BJ (cell line): ENCODE results near the gene GRIA2. TPM values are rescaled to one million over a fixed set of nuclear protein-coding genes. Genes with fewer than 3 reads are reported as not detected.

Source experiments
- CTCF ChIA-PET: fragments of 350-600 bp; formaldehyde crosslinking; extraction: SDS; loops from one replicate; lab custom pipeline; 2021; ENCODE audit warnings: antibody characterized with exemption, inconsistent platforms; lab: Yijun Ruan, JAX
- POLR2A ChIA-PET: fragments of 300-600 bp; sonication (Branson Sonifier 250); formaldehyde crosslinking; extraction: SDS; loops from one replicate; lab custom pipeline; 2021; ENCODE audit warnings: antibody characterized with exemption; lab: Charles Lee
- DNase-seq: peaks from one replicate; pipeline ENCODE4 v3.0.0-alpha.2; 2011; ENCODE audit warnings: low read depth
- H3K27me3 ChIP-seq: 2 replicates; pipeline ENCODE4 v1.6.0; 2011; ENCODE audit warnings: low read length; ENCODE audit not compliant: control insufficient read depth, insufficient read depth
- H3K36me3 ChIP-seq: 2 replicates; pipeline ENCODE4 v1.5.1; 2011; ENCODE audit warnings: low read length; ENCODE audit not compliant: control insufficient read depth, insufficient read depth
- H3K4me3 ChIP-seq: 2 replicates; pipeline ENCODE4 v1.5.1; 2011; ENCODE audit warnings: low read depth, mild to moderate bottlenecking, control low read depth, low read length
- polyA plus RNA-seq: library from polyadenylated mRNA; depleted of rRNA; stranded (reverse); fragments of >200 nt; gene quantifications from 2 replicates; pipeline ENCODE4 v1.2.3, GENCODE V29; 2011
- TF ChIP-seq, protein P1 (sequence below): IDR thresholded peaks from 2 replicates; pipeline ENCODE4 v1.5.1; 2011; ENCODE audit warnings: low read depth, mild to moderate bottlenecking, control low read depth, inconsistent platforms, low read length, moderate library complexity; ENCODE audit not compliant: insufficient read depth

GRIA2 gene
- polyA plus RNA-seq, 1 experiment = not detected

DNA sequence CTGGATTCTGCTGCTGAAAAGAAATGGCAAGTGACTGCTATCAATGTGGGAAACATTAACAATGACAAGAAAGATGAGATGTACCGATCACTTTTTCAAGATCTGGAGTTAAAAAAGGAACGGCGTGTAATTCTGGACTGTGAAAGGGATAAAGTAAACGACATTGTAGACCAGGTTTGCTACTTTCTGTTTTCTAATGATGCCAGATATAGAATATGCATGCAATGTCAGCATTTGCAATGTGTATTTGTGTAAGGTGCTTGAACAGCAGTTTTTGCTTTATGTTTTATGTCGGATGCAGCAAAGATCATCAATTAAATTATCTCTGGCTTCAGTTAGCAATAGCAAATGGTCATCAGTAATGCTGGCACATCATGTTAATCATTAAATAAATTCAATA lies 92.2 kb downstream of the GRIA2 start:
- Histone ChIP-seq H3K4me3 (no peak overlapping the region), H3K36me3 (no peaks in the 10 kb centered on the region), H3K27me3 (no peaks in the 10 kb centered on the region)
- DNase-seq = no peak
- ChIA-PET CTCF (no interaction called here), POLR2A (no interaction called here)
- TF ChIP-seq, protein P1, sequence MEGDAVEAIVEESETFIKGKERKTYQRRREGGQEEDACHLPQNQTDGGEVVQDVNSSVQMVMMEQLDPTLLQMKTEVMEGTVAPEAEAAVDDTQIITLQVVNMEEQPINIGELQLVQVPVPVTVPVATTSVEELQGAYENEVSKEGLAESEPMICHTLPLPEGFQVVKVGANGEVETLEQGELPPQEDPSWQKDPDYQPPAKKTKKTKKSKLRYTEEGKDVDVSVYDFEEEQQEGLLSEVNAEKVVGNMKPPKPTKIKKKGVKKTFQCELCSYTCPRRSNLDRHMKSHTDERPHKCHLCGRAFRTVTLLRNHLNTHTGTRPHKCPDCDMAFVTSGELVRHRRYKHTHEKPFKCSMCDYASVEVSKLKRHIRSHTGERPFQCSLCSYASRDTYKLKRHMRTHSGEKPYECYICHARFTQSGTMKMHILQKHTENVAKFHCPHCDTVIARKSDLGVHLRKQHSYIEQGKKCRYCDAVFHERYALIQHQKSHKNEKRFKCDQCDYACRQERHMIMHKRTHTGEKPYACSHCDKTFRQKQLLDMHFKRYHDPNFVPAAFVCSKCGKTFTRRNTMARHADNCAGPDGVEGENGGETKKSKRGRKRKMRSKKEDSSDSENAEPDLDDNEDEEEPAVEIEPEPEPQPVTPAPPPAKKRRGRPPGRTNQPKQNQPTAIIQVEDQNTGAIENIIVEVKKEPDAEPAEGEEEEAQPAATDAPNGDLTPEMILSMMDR = no peak

GRCh38 chr4:157314906-157315305 lies 94.4 kb downstream of the GRIA2 start:
- no peaks in the 10 kb centered on the region for H3K36me3 ChIP-seq
- DNase-seq = no peak
- no peak overlapping the region for H3K4me3 ChIP-seq
- TF ChIP-seq, protein P1 = no peak
- POLR2A ChIA-PET = interaction anchor here (0.7 kb wide), 1 partner anchor 1681 kb away, joined by 6 read pairs; no protein-coding TSS in a partner anchor
- CTCF ChIA-PET = no interaction called here
- H3K27me3 ChIP-seq = no peaks in the 10 kb centered on the region

GRCh38 chr4:157315968-157316367 lies 95.4 kb downstream of the GRIA2 start:
- ChIA-PET CTCF (no interaction called here), POLR2A (no interaction called here)
- H3K36me3 ChIP-seq = no peaks in the 10 kb centered on the region
- no peak for DNase-seq
- TF ChIP-seq, protein P1 = no peak
- no peak overlapping the region for H3K4me3 ChIP-seq
- no peaks in the 10 kb centered on the region for H3K27me3 ChIP-seq

GRCh38 chr4:157320092-157320491 lies 99.6 kb downstream of the GRIA2 start:
- no peak for DNase-seq
- no peaks in the 10 kb centered on the region for H3K36me3 ChIP-seq
- no peak overlapping the region for H3K4me3 ChIP-seq
- TF ChIP-seq, protein P1 = no peak
- no peaks in the 10 kb centered on the region for H3K27me3 ChIP-seq
- ChIA-PET POLR2A (no interaction called here), CTCF (no interaction called here)

DNA sequence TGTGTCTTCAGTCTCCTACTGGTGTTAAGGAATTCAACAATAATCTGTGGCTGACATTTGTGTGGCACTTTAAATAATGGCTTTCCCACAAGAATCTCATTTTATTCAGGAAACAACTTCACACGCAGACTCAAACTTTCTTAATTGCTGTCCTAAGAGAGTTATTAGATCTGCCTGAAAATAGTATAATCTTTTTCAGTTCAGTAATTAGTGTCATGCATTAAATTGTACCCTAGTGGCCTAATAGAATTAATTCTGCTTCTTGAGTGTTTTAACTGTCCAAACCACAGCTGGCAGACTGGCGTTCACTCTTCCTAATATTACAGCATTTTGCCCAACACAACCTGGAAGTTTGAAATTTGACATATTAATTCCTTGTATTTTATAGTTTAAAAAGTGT lies 107.1 kb downstream of the GRIA2 start:
- ChIA-PET CTCF (no interaction called here), POLR2A (no interaction called here)
- Histone ChIP-seq H3K27me3 (no peaks in the 10 kb centered on the region), H3K4me3 (no peak overlapping the region), H3K36me3 (no peaks in the 10 kb centered on the region)
- no peak for DNase-seq
- TF ChIP-seq, protein P1 = no peak
